HEK293 (cell line): ENCODE measurements around the gene IGDCC3.

Experiments
- CTCF ChIA-PET: fragments of 350-600 bp; formaldehyde crosslinking; extraction: SDS; loops from one replicate; lab custom pipeline; 2021; ENCODE audit warnings: antibody characterized with exemption; lab: Yijun Ruan, JAX
- POLR2A ChIA-PET: fragments of 300-600 bp; formaldehyde crosslinking; extraction: SDS; loops from one replicate; lab custom pipeline; 2020; ENCODE audit warnings: antibody characterized with exemption, inconsistent platforms; lab: Yijun Ruan, JAX
- H3K27ac ChIP-seq: fragments of 200-500 bp; sonication (Bioruptor generic); 2 replicates; pipeline ENCODE4 v1.5.1; 2014; ENCODE audit warnings: low read depth, low read length, control low read depth, inconsistent platforms; ENCODE audit errors: extremely low read depth
- H3K36me3 ChIP-seq, 2 experiments: fragments of 200-500 bp in 1 of 2; sonication (Bioruptor generic) in 1 of 2; 1 replicate in 1 of 2; 2 replicates in 1 of 2; pipeline ENCODE4 v1.5.1; 2014 to 2017; ENCODE audit warnings: inconsistent platforms in 2 of 2, low read length in 2 of 2; ENCODE audit not compliant: control insufficient read depth in 2 of 2, insufficient read depth in 1 of 2
- H3K4me1 ChIP-seq: fragments of 200-500 bp; sonication (Bioruptor generic); 2 replicates; pipeline ENCODE4 v1.5.1; 2014; ENCODE audit warnings: mild to moderate bottlenecking, low read length, inconsistent platforms; ENCODE audit not compliant: control insufficient read depth, insufficient read depth
- H3K4me3 ChIP-seq: 2 replicates; pipeline ENCODE4 v1.5.1; 2011; ENCODE audit warnings: low read depth, mild to moderate bottlenecking, control low read depth, low read length, moderate library complexity
- H3K9me3 ChIP-seq: fragments of 200-500 bp; sonication (Bioruptor generic); 2 replicates; pipeline ENCODE4 v1.5.1; 2014; ENCODE audit warnings: low read depth, low read length, inconsistent platforms; ENCODE audit not compliant: control insufficient read depth, insufficient read depth
- ELK4 ChIP-seq: IDR thresholded peaks from 2 replicates; pipeline ENCODE4 v1.6.1; 2011; ENCODE audit warnings: mild to moderate bottlenecking, low read depth, low read length, borderline replicate concordance
- HIC1 ChIP-seq: fragments of 450-650 bp; formaldehyde crosslinking; IDR thresholded peaks from 2 replicates; pipeline ENCODE4 v1.5.1; 2016; ENCODE audit warnings: missing biosample characterization, missing genetic modification characterization
- KLF1 ChIP-seq: fragments of 450-650 bp; formaldehyde crosslinking; IDR thresholded peaks from 2 replicates; pipeline ENCODE4 v1.5.1; 2016; ENCODE audit warnings: missing biosample characterization, missing genetic modification characterization
- PRDM10 ChIP-seq: fragments of 450-650 bp; formaldehyde crosslinking; IDR thresholded peaks from 2 replicates; pipeline ENCODE4 v1.5.1; 2016; ENCODE audit warnings: missing biosample characterization, missing genetic modification characterization
- SALL2 ChIP-seq: fragments of 450-650 bp; formaldehyde crosslinking; IDR thresholded peaks from 2 replicates; pipeline ENCODE4 v1.5.0; 2017; ENCODE audit warnings: missing biosample characterization, mild to moderate bottlenecking, missing genetic modification characterization, borderline replicate concordance
- ZBTB26 ChIP-seq: fragments of 450-650 bp; formaldehyde crosslinking; optimal IDR thresholded peaks from 2 replicates; pipeline ENCODE3; 2016; ENCODE audit warnings: missing biosample characterization, mild to moderate bottlenecking, missing genetic modification characterization
- ZEB2 ChIP-seq: fragments of 450-650 bp; formaldehyde crosslinking; IDR thresholded peaks from 2 replicates; pipeline ENCODE4 v1.5.1; 2016; ENCODE audit warnings: missing biosample characterization, missing genetic modification characterization
- ZFP37 ChIP-seq: fragments of 450-650 bp; formaldehyde crosslinking; IDR thresholded peaks from 2 replicates; pipeline ENCODE4 v1.5.1; 2016; ENCODE audit warnings: missing biosample characterization, missing genetic modification characterization
- ZIC2 ChIP-seq: fragments of 450-650 bp; formaldehyde crosslinking; IDR thresholded peaks from 2 replicates; pipeline ENCODE4 v1.5.1; 2016; ENCODE audit warnings: missing biosample characterization, missing genetic modification characterization
- ZNF214 ChIP-seq: fragments of 450-650 bp; formaldehyde crosslinking; IDR thresholded peaks from 2 replicates; pipeline ENCODE4 v1.5.1; 2017; ENCODE audit warnings: missing biosample characterization, mild to moderate bottlenecking, missing genetic modification characterization, borderline replicate concordance
- ZNF248 ChIP-seq: fragments of 450-650 bp; formaldehyde crosslinking; IDR thresholded peaks from 2 replicates; pipeline ENCODE4 v1.5.1; 2017; ENCODE audit warnings: missing biosample characterization, missing genetic modification characterization
- ZNF366 ChIP-seq: fragments of 450-650 bp; formaldehyde crosslinking; conservative IDR thresholded peaks from 2 replicates; pipeline ENCODE4 v1.5.1; 2016; ENCODE audit warnings: missing biosample characterization, missing genetic modification characterization
- ZNF423 ChIP-seq: fragments of 450-650 bp; formaldehyde crosslinking; IDR thresholded peaks from 2 replicates; pipeline ENCODE4 v1.5.1; 2016; ENCODE audit warnings: missing biosample characterization, missing genetic modification characterization
- ZNF514 ChIP-seq: fragments of 450-650 bp; formaldehyde crosslinking; IDR thresholded peaks from 2 replicates; pipeline ENCODE4 v1.5.1; 2016; ENCODE audit warnings: missing biosample characterization, missing genetic modification characterization
- ZNF529 ChIP-seq: fragments of 450-650 bp; formaldehyde crosslinking; IDR thresholded peaks from 2 replicates; pipeline ENCODE4 v1.5.1; 2017; ENCODE audit warnings: missing genetic modification characterization, missing biosample characterization; ENCODE audit not compliant: insufficient replicate concordance
- ZNF664 ChIP-seq: fragments of 450-650 bp; formaldehyde crosslinking; IDR thresholded peaks from 2 replicates; pipeline ENCODE4 v1.5.1; 2016; ENCODE audit warnings: missing biosample characterization, missing genetic modification characterization
- ZNF670 ChIP-seq: fragments of 450-650 bp; formaldehyde crosslinking; IDR thresholded peaks from 2 replicates; pipeline ENCODE4 v1.5.1; 2016; ENCODE audit warnings: missing biosample characterization, missing genetic modification characterization, low read depth
- ZNF768 ChIP-seq: fragments of 450-650 bp; formaldehyde crosslinking; IDR thresholded peaks from 2 replicates; pipeline ENCODE4 v1.5.1; 2018; ENCODE audit warnings: missing biosample characterization, mild to moderate bottlenecking, missing genetic modification characterization

IGDCC3 gene

GRCh38 chr15:65394280-65394789, 16.5 kb upstream of the IGDCC3 start:
- Histone ChIP-seq H3K9me3 (no peaks in the 10 kb centered on the region), H3K36me3 (no peaks in the 10 kb centered on the region), H3K4me1 (peaks cover 3% of the 10 kb centered on the region; the same call in 1 of the 2 replicates), H3K27ac (no peak overlapping the region), H3K4me3 (no peak overlapping the region)
- POLR2A ChIA-PET: interaction anchor here (0.6 to 2.1 kb wide), 2 partner anchors 90 to 108 kb away, joined by 3 to 5 read pairs; partner anchors contain the start of genes PARP16 and RNU5B-1
- CTCF ChIA-PET: interaction anchor here (0.6 to 1.6 kb wide), 4 partner anchors 9 to 994 kb away, joined by 3 to 8 read pairs (median 4); no protein-coding TSS in a partner anchor
- TF ChIP-seq ZNF423 (no peak), ZNF768 (tag by site-specific recombination) (0 out of 2 replicates have a peak, but pooled peaks have one; percentile 4)

- Histone ChIP-seq H3K4me3 (no peak overlapping the region), H3K36me3 (no peaks in the 10 kb centered on the region), H3K27ac (no peak overlapping the region), H3K4me1 (no peaks in the 10 kb centered on the region), H3K9me3 (no peaks in the 10 kb centered on the region)
- TF ChIP-seq ZNF768 (tag by site-specific recombination) (no peak), ZNF366 (tag by site-specific recombination) (peak; percentile 43; the same call in 1 of the 2 replicates), ZIC2 (tag by site-specific recombination) (no peak)
- ChIA-PET CTCF (interaction anchor here (1.1 to 17.3 kb wide), 5 partner anchors 8 to 75 kb away, joined by 4 to 454 read pairs (median 8); no protein-coding TSS in a partner anchor), POLR2A (interaction anchor here (0.6 to 2.1 kb wide), 2 partner anchors 89 to 440 kb away, joined by 5 to 8 read pairs; partner anchors contain the start of gene RNU5B-1)
These were observed 15.8 kb upstream of the IGDCC3 start for GRCh38 chr15:65393557-65393956.

GRCh38 chr15:65393091-65393490, 15.3 kb upstream of the IGDCC3 start:
- TF ChIP-seq SALL2 (tag by site-specific recombination) (no peak), KLF1 (tag by site-specific recombination) (0 out of 2 replicates have a peak, but pooled peaks have one; percentile 18)
- POLR2A ChIA-PET: interaction anchor here (0.6 to 2.1 kb wide), 3 partner anchors 10 to 441 kb away, joined by 3 to 8 read pairs (median 5); partner anchors contain the start of gene RNU5B-1
- Histone ChIP-seq H3K4me3 (no peak overlapping the region), H3K9me3 (no peaks in the 10 kb centered on the region), H3K27ac (no peak overlapping the region), H3K4me1 (no peaks in the 10 kb centered on the region), H3K36me3 (no peaks in the 10 kb centered on the region)
- CTCF ChIA-PET: interaction anchor here (0.6 to 17.3 kb wide), 6 partner anchors 8 to 507 kb away, joined by 3 to 454 read pairs (median 6); no protein-coding TSS in a partner anchor

- H3K36me3 ChIP-seq: no peaks in the 10 kb centered on the region
- no peaks in the 10 kb centered on the region for H3K9me3 ChIP-seq
- ChIA-PET POLR2A (interaction anchor here (0.6 kb wide), 1 partner anchor 10 kb away, joined by 3 read pairs; no protein-coding TSS in a partner anchor), CTCF (interaction anchor here (1.0 to 17.3 kb wide), 5 partner anchors 7 to 440 kb away, joined by 3 to 454 read pairs (median 8); no protein-coding TSS in a partner anchor)
- no peak overlapping the region for H3K4me3 ChIP-seq
- H3K4me1 ChIP-seq: no peaks in the 10 kb centered on the region
- no peak overlapping the region for H3K27ac ChIP-seq
- TF ChIP-seq ZNF248: no peak
- TF ChIP-seq ZNF514 (tag by site-specific recombination): no peak
- TF ChIP-seq ZNF529 (tag by site-specific recombination): no peak
- no peak for TF ChIP-seq ZBTB26 (tag by site-specific recombination)
- no peak for TF ChIP-seq ZNF664
- TF ChIP-seq ELK4: no peak
- no peak for TF ChIP-seq ZNF214 (tag by site-specific recombination)
- no peak for TF ChIP-seq PRDM10 (tag by site-specific recombination)
- TF ChIP-seq HIC1 (tag by site-specific recombination): no peak
- no peak for TF ChIP-seq ZEB2 (tag by site-specific recombination)
- TF ChIP-seq ZFP37 (tag by site-specific recombination): no peak
- no peak for TF ChIP-seq ZNF670
These were observed 14.6 kb upstream of the IGDCC3 start for GRCh38 chr15:65392368-65392767.
